ENCODE measurements around the gene KRTAP10-11. TPM values are rescaled to one million over a fixed set of nuclear protein-coding genes. Genes with fewer than 3 reads are reported as not detected.

The KRTAP10-11 gene
- polyA plus RNA-seq, 1 of the 3 experiments (the other 2 are of a cell fraction) = not detected

DNA sequence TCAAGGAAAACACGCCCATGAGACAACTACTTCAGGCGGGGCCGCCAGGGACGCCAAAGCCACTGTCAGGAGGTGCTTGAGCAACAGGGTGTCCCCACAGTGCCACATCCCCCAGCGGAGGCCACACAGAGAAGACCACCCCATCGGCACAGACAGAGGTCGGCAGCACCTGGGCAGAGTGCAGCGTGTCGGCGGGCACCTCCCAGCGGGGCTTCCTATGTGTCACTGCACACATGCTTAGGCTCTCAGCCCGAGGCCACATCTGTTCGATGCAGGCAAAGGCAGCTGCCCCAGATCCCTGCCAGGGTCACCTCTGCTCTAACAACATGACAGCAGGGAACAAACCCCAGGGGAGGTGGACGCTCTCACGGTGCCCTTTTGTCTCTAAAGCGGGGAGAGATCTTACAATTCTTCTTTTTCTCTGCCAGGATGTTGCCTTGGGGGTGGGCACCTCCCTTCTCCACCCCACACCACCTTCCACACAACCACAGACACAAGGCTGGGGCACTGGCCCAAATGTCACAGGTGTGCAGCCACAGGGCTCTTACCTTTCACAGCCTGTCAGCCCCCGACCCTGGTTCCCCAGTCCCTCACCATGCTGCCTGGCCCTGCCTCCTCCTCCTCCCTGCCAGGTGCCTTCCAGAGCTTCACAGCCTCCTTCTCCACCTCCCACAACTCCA lies 30.2 kb upstream of the KRTAP10-11 start:
- Histone ChIP-seq H3K9me2 (no peaks in the 10 kb centered on the region), H3K27me3 (ENCODE audit: insufficient read depth) (peaks cover 49% of the 10 kb centered on the region), H3K4me3 (ENCODE audit: low read depth in 2 of 2, low read length in 1 of 2) (no peak overlapping the region), H3K79me2 (ENCODE audit: insufficient read depth) (no peaks in the 10 kb centered on the region), H3F3A (replicated peaks; ENCODE audit: insufficient read depth) (no peaks in the 10 kb centered on the region), H3K9me3 (peaks cover 8% of the 10 kb centered on the region; the same call in 1 of the 2 replicates), H3K4me2 (no peak overlapping the region), H3K36me3 (replicated peaks in 1 of 2; ENCODE audit: control insufficient read depth in 1 of 2, insufficient read depth in 2 of 2, low read length in 1 of 2) (no peaks in the 10 kb centered on the region), H3K4me1 (ENCODE audit: control insufficient read depth in 1 of 2, insufficient read depth in 2 of 2, low read depth in 1 of 2, low read length in 1 of 2) (no peaks in the 10 kb centered on the region), H3K9ac (no peak overlapping the region), H2AFZ (ENCODE audit: low read depth) (no peak overlapping the region), H4K20me1 (ENCODE audit: insufficient read depth) (no peaks in the 10 kb centered on the region), H3K27ac (ENCODE audit: low read depth in 2 of 2, low read length in 1 of 2) (no peak overlapping the region)
- TF ChIP-seq MEF2A (IDR thresholded peaks at IDR 0.05; ENCODE audit: borderline replicate concordance, low read depth) (no peak), RFX5 (IDR thresholded peaks at IDR 0.05; ENCODE audit: low read length) (no peak), GABPA (IDR thresholded peaks at IDR 0.05; ENCODE audit: low read depth) (no peak), GATA2 (CRISPR knock-in tag; IDR thresholded peaks at IDR 0.05) (no peak), FOSL2 (IDR thresholded peaks at IDR 0.05; ENCODE audit: borderline replicate concordance, low read depth) (no peak), JUND (IDR thresholded peaks at IDR 0.05) (no peak), MXI1 (IDR thresholded peaks at IDR 0.05; ENCODE audit: low read depth, low read length) (no peak), TAF1 (IDR thresholded peaks at IDR 0.05; ENCODE audit: borderline replicate concordance, low read depth, low read length) (no peak), RCOR1 (IDR thresholded peaks at IDR 0.05; ENCODE audit: low read length) (no peak), POLR2AphosphoS5 (IDR thresholded peaks at IDR 0.05; ENCODE audit: low read depth, low read length) (no peak), NFIC (IDR thresholded peaks at IDR 0.05; ENCODE audit: borderline replicate concordance) (no peak), SIN3A (IDR thresholded peaks at IDR 0.05; ENCODE audit: borderline replicate concordance, low read depth, low read length) (no peak)
- TF ChIP-seq, protein P1, sequence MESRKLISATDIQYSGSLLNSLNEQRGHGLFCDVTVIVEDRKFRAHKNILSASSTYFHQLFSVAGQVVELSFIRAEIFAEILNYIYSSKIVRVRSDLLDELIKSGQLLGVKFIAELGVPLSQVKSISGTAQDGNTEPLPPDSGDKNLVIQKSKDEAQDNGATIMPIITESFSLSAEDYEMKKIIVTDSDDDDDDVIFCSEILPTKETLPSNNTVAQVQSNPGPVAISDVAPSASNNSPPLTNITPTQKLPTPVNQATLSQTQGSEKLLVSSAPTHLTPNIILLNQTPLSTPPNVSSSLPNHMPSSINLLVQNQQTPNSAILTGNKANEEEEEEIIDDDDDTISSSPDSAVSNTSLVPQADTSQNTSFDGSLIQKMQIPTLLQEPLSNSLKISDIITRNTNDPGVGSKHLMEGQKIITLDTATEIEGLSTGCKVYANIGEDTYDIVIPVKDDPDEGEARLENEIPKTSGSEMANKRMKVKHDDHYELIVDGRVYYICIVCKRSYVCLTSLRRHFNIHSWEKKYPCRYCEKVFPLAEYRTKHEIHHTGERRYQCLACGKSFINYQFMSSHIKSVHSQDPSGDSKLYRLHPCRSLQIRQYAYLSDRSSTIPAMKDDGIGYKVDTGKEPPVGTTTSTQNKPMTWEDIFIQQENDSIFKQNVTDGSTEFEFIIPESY (IDR thresholded peaks at IDR 0.05; ENCODE audit: borderline replicate concordance, low read depth) = no peak
- TF ChIP-seq, protein P2, sequence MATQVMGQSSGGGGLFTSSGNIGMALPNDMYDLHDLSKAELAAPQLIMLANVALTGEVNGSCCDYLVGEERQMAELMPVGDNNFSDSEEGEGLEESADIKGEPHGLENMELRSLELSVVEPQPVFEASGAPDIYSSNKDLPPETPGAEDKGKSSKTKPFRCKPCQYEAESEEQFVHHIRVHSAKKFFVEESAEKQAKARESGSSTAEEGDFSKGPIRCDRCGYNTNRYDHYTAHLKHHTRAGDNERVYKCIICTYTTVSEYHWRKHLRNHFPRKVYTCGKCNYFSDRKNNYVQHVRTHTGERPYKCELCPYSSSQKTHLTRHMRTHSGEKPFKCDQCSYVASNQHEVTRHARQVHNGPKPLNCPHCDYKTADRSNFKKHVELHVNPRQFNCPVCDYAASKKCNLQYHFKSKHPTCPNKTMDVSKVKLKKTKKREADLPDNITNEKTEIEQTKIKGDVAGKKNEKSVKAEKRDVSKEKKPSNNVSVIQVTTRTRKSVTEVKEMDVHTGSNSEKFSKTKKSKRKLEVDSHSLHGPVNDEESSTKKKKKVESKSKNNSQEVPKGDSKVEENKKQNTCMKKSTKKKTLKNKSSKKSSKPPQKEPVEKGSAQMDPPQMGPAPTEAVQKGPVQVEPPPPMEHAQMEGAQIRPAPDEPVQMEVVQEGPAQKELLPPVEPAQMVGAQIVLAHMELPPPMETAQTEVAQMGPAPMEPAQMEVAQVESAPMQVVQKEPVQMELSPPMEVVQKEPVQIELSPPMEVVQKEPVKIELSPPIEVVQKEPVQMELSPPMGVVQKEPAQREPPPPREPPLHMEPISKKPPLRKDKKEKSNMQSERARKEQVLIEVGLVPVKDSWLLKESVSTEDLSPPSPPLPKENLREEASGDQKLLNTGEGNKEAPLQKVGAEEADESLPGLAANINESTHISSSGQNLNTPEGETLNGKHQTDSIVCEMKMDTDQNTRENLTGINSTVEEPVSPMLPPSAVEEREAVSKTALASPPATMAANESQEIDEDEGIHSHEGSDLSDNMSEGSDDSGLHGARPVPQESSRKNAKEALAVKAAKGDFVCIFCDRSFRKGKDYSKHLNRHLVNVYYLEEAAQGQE (IDR thresholded peaks at IDR 0.05; ENCODE audit: low read depth, low read length) = no peak
- TF ChIP-seq, protein P3, sequence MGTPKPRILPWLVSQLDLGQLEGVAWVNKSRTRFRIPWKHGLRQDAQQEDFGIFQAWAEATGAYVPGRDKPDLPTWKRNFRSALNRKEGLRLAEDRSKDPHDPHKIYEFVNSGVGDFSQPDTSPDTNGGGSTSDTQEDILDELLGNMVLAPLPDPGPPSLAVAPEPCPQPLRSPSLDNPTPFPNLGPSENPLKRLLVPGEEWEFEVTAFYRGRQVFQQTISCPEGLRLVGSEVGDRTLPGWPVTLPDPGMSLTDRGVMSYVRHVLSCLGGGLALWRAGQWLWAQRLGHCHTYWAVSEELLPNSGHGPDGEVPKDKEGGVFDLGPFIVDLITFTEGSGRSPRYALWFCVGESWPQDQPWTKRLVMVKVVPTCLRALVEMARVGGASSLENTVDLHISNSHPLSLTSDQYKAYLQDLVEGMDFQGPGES (IDR thresholded peaks at IDR 0.05; ENCODE audit: low read depth, low read length) = no peak
- TF ChIP-seq, protein P4, sequence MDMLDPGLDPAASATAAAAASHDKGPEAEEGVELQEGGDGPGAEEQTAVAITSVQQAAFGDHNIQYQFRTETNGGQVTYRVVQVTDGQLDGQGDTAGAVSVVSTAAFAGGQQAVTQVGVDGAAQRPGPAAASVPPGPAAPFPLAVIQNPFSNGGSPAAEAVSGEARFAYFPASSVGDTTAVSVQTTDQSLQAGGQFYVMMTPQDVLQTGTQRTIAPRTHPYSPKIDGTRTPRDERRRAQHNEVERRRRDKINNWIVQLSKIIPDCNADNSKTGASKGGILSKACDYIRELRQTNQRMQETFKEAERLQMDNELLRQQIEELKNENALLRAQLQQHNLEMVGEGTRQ (IDR thresholded peaks at IDR 0.05; ENCODE audit: borderline replicate concordance, low read depth, low read length) = no peak
- POLR2A ChIA-PET = no interaction called here
- CTCF ChIA-PET = interaction anchor here (0.6 kb wide), 1 partner anchor 177 kb away, joined by 3 read pairs; no protein-coding TSS in a partner anchor
- no peak for DNase-seq
- 5% methylated on average over 7 of the region's 17 CpGs for WGBS (ENCODE audit: low lambda C conversion rate)

All from SK-N-SH (cell line).